Parathyroid adenoma (tissue), 2 donors: Measurements from ENCODE around the gene NFATC4.

ENCODE experiments used
- H2AFZ ChIP-seq: fragments of 300-600 bp; sonication (generic); one replicate; pipeline ENCODE4 v1.7.0; 2017; ENCODE audit warnings: antibody characterized with exemption, mild to moderate bottlenecking
- H3K27ac ChIP-seq: fragments of 300-600 bp; sonication (generic); one replicate; pipeline ENCODE4 v1.7.0; 2017
- H3K27me3 ChIP-seq: fragments of 300-600 bp; sonication (generic); one replicate; pipeline ENCODE4 v1.7.0; 2017; ENCODE audit warnings: low read length; ENCODE audit not compliant: control insufficient read depth, insufficient read depth
- H3K36me3 ChIP-seq: fragments of 300-600 bp; sonication (generic); one replicate; pipeline ENCODE4 v1.7.0; 2017; ENCODE audit warnings: low read length; ENCODE audit not compliant: control insufficient read depth, insufficient read depth
- H3K4me1 ChIP-seq: fragments of 300-600 bp; sonication (generic); one replicate; pipeline ENCODE4 v1.7.0; 2017; ENCODE audit warnings: control low read depth
- H3K4me2 ChIP-seq: fragments of 300-600 bp; sonication (generic); one replicate; pipeline ENCODE4 v1.7.0; 2017; ENCODE audit warnings: low read length
- H3K4me3 ChIP-seq: fragments of 300-600 bp; sonication (generic); one replicate; pipeline ENCODE4 v1.7.0; 2017; ENCODE audit warnings: low read depth, low read length
- H3K79me2 ChIP-seq: fragments of 300-600 bp; sonication (generic); one replicate; pipeline ENCODE4 v1.7.0; 2017; ENCODE audit warnings: control low read depth
- H3K9ac ChIP-seq: fragments of 300-600 bp; sonication (generic); one replicate; pipeline ENCODE4 v1.7.0; 2017; ENCODE audit warnings: mild to moderate bottlenecking
- H3K9me3 ChIP-seq: fragments of 300-600 bp; sonication (generic); one replicate; pipeline ENCODE4 v1.7.0; 2017; ENCODE audit warnings: low read length; ENCODE audit not compliant: control insufficient read depth
- CTCF ChIP-seq: fragments of 300-600 bp; sonication (generic); IDR thresholded peaks from one replicate; pipeline ENCODE4 v1.7.0; 2017; ENCODE audit warnings: antibody characterized with exemption, mild to moderate bottlenecking
- donor health status: primary hyperparathyroidism.

Gene NFATC4

GRCh38 chr14:24361326-24361725 lies 6.7 kb upstream of the NFATC4 start:
- no peaks in the 10 kb centered on the region for H3K27me3 ChIP-seq
- no peak overlapping the region for H3K9ac ChIP-seq
- H3K4me3 ChIP-seq, result no peak overlapping the region
- H3K4me2 ChIP-seq, result no peak overlapping the region
- no peaks in the 10 kb centered on the region for H3K36me3 ChIP-seq
- no peak overlapping the region for H2AFZ ChIP-seq
- peaks cover 9% of the 10 kb centered on the region for H3K4me1 ChIP-seq
- TF ChIP-seq CTCF, result no peak
- H3K79me2 ChIP-seq, result no peaks in the 10 kb centered on the region
- H3K9me3 ChIP-seq, result no peaks in the 10 kb centered on the region
- no peak overlapping the region for H3K27ac ChIP-seq

GRCh38 chr14:24362241-24362960 lies 5.6 kb upstream of the NFATC4 start:
- no peak overlapping the region for H3K4me2 ChIP-seq
- H3K4me1 ChIP-seq, result peaks cover 9% of the 10 kb centered on the region
- no peak overlapping the region for H2AFZ ChIP-seq
- no peaks in the 10 kb centered on the region for H3K27me3 ChIP-seq
- no peak overlapping the region for H3K27ac ChIP-seq
- no peak for TF ChIP-seq CTCF
- H3K9me3 ChIP-seq, result no peaks in the 10 kb centered on the region
- no peak overlapping the region for H3K9ac ChIP-seq
- no peaks in the 10 kb centered on the region for H3K79me2 ChIP-seq
- H3K4me3 ChIP-seq, result no peak overlapping the region
- no peaks in the 10 kb centered on the region for H3K36me3 ChIP-seq

- no peaks in the 10 kb centered on the region for H3K27me3 ChIP-seq
- H3K9me3 ChIP-seq, result no peaks in the 10 kb centered on the region
- H3K36me3 ChIP-seq, result no peaks in the 10 kb centered on the region
- no peak for TF ChIP-seq CTCF
- no peak overlapping the region for H3K4me3 ChIP-seq
- no peaks in the 10 kb centered on the region for H3K79me2 ChIP-seq
- no peak overlapping the region for H2AFZ ChIP-seq
- peaks cover 13% of the 10 kb centered on the region for H3K4me1 ChIP-seq
- no peak overlapping the region for H3K4me2 ChIP-seq
- no peak overlapping the region for H3K9ac ChIP-seq
- H3K27ac ChIP-seq, result no peak overlapping the region
Measured at GRCh38 chr14:24363401-24363800, 4.6 kb upstream of the NFATC4 start.

- no peaks in the 10 kb centered on the region for H3K9me3 ChIP-seq
- H3K9ac ChIP-seq, result no peak overlapping the region
- H3K27me3 ChIP-seq, result no peaks in the 10 kb centered on the region
- H3K36me3 ChIP-seq, result no peaks in the 10 kb centered on the region
- H3K4me3 ChIP-seq, result no peak overlapping the region
- H3K79me2 ChIP-seq, result no peaks in the 10 kb centered on the region
- no peak for TF ChIP-seq CTCF
- H2AFZ ChIP-seq, result no peak overlapping the region
- peaks cover 13% of the 10 kb centered on the region for H3K4me1 ChIP-seq
- H3K4me2 ChIP-seq, result no peak overlapping the region
- no peak overlapping the region for H3K27ac ChIP-seq
Measured at GRCh38 chr14:24364841-24365240, 3.1 kb upstream of the NFATC4 start.
